ENCODE measurements around the gene KCNIP1.

- TF ChIP-seq CTCF (conservative IDR thresholded peaks at IDR 0.05; ENCODE audit: low read length) (no peak), EZH2phosphoT487 (IDR thresholded peaks at IDR 0.05; ENCODE audit: borderline replicate concordance) (no peak)
Observed at GRCh38 chr5:170760113-170760512, 256.3 kb downstream of the KCNIP1 start.

Measured in Loucy (cell line).